Activated gamma-delta T cell treated with Interleukin-2 at 50 U/mL for 16 hours (primary cell): Measurements from ENCODE around the gene FHL3.

Source experiments
- DNase-seq: peaks from one replicate; pipeline ENCODE4 v3.0.0-alpha.2; 2020

Gene FHL3

DNA sequence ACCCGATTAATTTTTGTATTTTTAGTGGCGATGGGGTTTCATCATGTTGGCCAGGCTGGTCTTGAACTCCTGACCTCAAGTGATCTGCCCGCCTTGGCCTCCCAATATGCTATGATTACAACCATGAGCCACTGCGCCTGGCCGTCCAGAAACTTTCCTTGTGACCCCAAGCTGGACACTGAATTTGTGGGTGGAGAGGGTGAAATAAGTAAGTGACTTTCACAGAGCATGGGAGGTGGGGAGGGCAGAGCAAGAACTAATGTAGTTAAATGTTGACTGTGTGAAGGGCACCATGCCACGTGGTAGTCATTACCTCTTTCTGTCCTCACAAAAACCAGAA, 4.5 kb upstream of the FHL3 start:
- DNase-seq: no peak

DNA sequence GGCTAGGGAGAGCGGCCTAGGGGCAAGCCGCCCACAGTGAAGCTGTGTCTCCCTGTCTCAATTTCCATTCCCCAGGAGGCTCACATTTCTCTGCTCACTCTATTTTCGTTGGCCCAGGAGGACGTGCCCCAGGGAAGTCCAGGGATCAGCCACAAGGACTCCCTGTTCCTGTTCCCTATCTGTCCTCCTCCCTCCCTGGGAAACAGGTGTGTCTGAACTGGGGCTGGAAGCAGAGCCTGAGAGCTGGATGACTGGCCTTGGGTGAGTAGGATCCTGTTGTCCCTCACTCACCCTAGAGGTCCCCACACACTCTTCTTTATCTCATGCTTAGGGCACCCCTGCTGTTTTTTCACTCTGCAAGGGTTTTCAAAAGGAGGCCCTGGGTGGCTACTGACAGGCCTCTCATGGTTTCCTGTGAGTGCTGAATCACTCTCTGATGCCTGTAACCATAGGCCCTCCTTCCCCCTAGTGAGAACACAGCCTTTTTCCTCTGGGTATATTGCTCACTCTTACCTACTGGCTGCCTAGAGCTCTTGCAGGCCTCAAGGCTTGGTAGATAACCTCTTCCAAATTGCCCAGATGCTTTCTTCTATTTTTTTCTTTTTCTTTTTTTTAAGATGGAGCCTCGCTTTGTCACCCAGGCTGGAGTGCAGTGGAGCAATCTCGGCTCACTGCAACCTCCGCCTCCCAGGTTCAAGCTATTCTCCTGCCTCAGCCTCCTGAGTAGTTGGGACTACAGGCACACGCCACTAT, 4.0 kb upstream of the FHL3 start:
- peak; percentile 70 for DNase-seq

DNA sequence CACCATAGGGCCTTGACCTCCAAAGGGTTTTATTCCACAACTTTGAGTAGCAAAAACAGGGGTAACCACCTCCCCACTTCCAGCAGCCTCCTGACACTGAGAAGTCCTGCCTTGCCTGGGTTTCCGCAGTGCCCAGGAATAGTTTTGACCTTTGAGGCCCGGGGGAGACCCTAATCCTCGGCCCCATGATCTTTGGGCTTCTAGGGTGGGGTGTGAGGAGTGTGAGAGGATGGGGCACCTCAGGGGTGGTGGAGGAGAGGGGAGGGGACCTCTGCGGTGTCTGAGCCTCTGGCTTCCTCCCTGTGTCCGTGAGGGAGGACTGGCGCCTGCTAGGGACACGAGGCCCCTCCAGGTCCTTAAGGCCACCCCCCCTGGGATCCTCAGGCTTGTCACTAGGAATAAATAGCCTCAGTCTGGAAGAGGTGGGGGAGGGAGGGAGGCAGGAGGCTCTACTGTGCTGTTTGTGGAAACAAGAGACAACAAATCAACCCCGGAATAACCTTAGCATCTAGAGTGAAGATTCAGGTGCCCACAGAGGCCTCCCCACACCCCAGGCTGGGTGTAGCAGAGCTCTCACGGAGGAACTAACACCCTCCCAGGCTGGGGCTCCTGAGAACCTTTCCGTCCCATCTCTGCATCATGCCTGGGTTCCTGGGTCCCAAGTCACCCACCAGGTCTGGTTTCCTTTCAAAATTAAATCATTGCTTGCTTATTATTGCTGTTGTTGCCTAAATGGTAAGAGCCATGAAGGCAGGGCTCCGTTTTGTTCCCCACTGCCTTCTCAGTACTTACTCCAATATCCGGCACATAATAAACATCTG, 904 bp upstream of the FHL3 start:
- DNase-seq: no peak

DNA sequence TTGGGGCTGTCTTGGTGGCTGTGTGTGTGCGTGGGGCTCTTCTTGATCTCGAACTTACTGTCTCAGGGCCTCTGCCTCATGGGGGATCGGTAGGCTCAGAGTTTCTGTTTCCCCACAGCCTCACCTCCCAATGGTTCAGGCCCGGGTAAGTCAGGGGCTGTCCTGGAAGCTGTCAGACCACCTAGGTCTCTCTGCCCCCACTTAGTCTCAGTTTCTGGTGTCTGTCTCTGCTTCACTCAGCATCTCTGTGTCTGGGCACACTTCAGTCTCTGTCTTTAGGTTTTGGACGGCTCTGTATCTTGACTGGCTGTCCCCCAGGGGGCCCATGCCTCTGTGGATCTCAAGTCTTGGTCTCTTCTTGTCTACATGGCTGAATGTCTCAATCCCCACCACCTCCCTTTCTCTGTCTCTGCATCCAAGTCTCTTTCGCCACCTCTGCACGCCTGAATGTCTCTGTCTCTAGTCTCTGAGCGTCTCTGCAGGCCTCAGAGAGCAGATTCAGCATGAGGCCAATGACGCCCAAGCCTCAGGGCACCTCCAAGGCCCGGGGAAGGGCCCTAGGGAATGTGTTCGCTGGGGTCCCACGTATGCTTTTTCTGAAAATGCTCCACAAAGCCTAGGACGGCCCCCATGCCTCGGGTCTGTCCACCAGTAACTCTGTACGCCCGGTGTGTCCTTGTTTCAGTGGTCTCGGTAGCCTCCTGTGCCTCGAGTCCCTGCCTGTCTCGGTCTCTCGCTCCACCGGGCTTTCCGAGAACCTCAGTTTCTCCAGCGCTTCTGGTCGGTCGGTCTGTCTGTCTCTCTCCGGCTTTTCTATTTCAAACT, 818 bp downstream of the FHL3 start:
- DNase-seq: no peak

DNA sequence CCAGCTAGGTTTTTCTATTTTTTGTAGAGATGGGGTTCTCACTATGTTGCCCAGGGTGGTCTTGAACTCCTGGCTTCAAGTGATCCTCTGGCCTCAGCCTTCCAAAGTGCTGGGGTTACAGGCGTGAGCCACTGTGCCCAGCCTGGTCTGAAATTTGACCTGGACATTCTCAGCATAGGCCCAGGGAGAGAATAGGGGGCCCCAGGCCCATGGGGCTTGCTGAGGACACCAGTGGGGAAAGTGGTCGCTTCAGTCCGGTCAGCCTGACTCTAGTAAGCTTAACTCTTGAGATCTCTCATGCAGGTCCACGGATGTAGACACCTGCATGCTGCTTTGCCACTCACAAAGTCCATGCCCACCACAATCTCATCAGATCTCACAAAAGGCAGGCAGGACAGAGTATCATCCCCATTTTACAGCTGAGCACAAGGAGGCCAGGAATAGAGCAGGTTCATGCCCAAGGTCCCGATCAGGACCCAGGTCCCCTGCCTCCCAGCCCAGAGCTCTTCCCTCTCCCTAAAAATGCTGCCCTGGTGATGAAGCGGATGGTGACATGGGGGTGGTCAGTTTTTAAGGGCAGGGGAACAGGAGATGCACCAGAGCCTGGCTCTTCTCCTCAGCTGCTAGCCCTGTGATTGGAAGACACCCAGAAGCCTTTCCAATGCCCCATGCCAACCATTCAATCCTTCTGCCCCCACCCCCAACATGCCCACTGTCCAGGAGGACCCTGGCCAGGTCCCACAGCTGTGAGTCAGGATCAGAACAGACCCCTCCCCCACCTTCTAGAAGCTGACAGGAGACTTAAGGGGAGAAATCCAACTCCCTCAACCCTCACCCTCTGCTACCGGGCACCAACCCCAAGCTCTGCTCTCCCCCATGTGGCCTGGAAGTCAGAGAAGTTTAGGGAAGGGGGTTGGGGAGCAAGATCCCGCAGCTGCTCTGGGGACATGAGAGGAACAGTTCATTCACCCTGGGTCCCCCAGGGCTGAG, 1.8 kb downstream of the FHL3 start:
- DNase-seq: no peak

DNA sequence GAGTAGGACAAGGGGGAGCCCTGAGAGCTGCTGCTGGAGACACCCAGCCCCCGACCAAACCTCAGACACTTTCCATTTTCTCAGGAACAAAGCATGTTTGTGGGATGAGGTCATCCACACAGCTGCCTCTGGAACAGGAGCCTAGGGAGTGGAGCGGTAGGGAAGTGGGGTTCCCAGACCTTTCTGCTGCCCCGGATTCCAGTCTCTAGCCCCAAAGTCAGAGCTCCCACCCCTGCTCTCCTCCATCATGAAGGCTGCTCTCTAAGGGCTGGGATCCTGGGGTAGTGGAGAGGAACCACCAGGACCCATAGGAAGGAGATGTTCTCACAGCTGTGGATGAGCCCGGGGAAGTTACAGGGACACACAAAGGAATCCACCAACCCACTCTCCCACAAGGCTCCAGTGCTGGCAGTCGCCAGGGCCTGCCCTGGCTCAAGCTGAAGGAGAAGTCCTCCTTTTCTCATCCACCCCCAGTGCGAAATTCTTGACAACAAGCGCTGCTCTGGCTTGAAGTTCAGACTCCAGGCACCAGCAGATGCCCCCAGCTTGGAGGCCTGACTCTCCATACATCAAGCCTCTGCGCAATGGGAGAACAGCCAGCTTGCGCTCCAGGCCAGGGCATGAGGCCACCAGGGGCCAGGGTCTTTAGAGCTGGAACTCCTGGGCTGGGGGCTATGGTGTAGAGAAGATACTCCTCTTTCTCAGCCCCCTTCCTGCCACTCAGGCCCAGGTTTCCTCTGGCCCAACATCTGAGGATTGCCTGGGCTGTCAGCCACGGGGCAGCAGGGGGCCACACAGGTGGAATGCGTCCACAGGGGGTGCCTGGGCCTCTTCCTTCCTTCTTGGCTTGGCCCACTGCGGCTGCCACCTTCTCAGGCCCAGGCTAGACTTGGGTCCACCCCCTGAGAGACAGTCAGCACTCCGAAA, 4.5 kb downstream of the FHL3 start:
- no peak for DNase-seq

DNA sequence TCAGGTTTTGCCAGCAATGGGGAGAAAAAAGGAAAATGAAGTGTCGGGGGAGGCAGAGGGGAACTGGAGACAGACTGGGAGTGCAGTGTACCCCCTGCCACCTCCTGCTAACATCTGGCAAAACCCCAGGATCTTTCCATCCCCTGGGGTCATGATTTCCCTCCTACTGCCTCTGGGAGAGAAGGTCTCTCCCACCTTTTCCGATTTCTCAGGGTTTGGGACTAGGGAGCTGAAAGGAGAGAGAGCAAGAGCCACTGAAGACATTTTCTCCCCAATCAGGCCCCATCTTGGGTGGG, 5.1 kb downstream of the FHL3 start:
- DNase-seq: no peak

DNA sequence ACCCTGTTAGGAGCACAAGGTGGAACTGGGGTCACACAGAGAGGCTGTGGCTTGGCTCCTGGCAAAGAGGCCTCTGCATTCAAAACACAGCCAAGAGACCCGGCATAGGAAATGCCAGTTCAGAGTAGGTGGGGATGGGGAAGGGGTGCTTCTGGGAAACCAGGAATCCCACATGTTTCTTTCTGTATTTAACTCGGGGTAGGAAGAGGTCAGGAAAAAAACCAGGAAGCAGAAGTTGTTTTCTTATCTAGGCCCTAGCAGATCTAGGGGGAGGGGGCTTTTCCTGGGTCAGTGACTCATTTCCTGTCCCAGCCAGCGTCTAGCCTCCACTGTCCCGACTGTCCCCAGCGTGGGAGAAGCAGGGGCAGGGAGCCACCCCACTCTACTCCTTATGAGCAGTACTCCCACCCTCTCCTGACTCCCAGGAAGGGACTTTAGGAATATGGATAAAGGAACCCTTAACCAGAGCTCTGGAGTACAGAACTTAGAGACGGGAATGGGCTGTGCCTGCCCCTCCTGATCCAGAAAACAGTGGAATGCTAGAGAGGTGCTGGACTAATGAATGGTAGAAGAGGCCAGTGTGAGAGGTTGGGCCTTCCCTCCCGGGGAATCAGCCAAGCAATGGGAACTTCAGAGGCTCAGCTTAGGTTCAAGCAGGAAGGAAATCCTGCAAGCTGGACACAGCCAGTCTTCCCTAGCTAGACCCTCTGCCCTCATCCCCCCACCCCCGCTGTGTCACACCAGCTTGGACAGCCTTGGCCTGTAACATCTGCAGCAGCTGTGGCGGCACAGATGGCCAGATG, 5.7 kb downstream of the FHL3 start:
- DNase-seq: no peak

DNA sequence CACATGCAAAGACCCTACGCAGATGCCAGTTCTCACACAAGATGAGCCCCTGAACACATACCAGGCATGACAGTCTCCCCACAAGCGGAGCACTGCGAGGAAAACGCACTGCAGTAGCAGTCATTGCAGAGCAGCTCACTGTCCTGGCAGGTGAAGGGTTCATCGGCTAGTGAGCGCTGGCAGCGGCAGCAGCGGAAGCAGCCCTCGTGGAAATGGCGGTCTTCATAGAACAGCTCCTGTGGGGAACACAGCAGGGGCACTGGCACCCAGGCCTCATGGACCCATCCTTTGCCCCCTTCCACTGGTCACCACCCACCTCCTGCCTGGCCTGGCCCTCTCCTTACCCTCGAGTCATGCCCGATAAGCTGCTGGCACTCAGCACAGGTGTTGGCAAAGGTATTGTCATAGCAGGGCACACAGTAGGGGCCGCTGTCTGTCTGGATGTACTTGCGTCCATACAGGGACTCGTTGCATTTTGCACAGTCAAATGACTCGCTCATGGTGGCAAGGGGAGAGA, 6.3 kb downstream of the FHL3 start:
- DNase-seq: no peak

DNA sequence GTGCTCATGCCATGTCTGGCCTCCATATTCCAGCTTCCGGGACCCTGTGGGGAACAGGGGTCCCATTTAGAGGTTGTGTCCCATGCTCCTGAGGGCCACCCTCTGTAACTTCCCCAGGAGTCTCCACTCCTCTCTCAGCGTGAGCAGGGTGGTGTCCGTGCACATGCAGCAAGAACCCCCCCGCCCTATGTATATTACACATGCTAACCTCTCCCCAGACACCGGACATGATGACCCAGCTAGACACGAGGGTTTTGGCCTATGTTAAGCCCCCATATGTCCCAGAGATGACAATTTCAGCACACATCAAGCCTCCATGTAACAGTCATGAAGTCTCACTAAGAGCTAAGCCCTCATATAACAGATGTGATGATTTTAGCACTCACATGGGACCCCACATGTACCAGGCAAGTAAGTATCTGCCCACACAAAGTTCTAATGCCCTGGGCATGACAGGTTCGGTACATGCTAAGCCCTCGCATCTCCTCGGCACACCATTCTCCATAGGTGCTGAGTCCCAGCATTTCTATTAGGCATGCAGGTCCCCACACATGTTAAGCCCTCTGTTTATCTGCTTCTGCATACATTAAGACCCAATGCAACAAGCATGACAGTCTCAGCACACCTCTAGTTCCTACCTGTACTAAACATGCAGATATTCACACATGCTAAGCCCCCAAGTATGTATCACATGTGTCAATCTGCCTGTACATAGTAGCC, 7.1 kb downstream of the FHL3 start:
- no peak for DNase-seq

DNA sequence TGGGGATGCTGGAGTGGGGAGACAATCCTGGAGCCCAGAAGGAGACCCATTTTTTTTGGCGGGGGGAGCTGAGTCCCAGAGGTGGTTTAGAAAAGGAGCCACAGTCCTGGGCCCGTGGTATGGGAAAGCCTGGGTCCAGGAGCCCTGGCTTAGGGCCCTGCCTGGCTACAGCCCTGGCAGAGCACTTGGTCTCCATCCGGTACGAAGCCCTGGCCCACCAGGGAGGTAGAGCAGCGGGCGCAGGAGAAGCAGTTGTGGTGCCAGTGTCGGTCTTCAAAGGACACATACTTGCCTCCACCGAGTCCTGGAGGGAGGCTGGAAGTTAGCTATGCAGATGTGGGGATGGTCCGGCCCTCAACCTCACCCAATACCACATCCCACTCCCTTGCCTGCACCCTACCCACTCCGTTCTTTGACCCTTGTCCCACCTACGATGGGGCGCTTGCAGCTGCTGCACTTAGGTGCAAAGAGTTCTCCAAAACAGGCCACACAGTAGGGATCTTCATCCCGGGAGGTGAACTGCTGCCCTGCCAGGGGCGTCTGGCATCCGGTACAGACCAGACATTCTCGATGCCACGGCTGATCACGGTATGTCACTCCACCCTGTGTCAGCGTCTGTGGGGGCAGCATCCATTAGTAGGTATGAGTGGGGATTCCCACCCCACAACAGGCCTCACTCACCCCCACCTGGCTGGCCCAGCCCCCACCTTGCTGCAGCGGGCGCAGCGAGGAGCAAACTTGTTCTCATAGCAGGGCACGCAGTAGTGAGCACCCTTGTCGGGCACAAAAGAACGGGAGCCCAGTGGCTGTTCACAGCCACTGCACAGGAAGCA, 7.8 kb downstream of the FHL3 start:
- no peak for DNase-seq

DNA sequence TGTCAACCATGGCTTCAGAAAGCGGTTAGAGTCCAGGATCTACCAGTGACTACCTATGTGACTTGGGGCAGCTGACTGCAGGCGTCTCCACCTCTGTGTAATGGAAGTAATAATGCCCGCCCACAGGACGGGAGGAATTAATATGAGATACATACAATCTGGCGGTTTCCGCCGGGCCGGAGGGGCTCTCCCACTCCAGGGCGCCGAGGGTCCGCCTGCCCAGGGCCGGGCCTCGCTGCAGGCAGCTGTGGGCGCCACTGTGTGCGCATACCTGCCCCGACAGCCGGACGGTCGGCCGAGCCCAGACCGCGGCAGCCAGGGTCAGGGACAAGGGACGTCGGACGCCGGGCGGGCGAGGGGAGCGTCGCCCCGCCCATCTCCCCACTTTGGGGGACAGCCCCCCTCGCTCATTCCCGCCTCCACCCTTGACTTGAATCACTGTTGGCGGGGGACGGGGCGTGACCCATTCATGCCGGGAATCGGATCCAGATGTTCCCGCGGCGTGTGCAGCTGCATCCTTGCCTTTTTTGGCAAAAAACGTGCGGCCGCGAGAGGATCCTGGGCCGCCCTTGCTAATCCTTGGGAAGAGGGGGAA, 9.5 kb downstream of the FHL3 start:
- DNase-seq: no peak

DNA sequence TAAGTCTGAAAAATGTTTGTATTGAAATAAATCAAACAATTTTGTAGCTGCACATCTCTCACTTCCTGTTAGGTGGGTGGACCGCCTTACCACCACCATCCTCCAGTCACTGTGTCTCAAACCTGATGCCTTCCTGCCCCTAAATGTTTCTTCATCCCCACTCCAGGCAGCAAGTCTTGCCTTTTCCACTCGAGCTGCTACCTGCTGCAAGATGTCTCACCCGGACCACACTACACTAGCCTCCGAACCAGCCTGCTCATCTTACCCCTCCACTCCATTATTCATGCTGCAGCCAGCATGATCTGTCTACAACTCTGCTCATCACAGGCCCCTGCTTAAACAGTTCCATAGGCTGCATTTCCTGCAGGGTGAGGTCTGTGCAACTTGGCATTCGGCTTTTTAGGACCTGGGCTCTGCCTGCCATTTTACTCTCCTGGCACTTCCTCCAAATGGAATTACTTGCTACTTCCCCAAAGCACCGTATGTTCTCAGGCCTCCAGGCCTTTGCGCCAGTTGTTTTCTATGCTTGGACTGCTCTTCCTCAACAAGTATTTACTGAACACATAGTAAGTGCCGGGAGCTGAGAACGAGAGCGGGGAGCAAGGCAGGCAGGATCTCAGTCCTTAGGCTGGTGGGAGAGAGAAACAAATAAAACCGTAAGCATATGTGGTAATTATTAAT, 10.3 kb downstream of the FHL3 start:
- no peak for DNase-seq

DNA sequence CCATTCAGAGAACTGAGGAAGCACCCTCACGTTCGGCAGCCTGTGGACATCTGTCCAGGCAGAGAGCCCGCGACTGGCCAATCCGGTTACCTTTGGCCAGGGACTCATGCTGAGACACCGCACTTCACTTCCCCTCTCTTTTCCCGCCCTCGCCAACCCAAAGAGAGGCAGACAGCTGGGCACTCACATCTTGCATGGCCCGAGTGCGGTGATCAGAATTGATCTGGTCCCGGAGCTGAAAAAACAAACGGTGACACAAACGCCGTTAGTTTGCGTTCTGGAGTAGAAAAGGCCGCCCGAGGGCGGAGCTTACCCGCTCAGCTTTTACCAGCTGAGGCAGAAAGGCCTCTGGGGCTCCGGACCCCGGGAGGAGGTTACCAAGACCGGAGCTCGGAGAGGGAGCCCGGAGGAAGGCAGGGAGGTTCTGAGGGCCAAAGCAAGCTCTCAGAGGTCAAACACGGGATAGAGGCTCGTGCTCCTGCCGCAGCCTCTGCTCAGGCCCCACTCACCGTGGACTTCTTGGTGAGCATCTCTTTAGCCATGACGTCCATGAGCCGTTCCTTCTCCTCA, 15.9 kb downstream of the FHL3 start:
- DNase-seq: no peak

DNA sequence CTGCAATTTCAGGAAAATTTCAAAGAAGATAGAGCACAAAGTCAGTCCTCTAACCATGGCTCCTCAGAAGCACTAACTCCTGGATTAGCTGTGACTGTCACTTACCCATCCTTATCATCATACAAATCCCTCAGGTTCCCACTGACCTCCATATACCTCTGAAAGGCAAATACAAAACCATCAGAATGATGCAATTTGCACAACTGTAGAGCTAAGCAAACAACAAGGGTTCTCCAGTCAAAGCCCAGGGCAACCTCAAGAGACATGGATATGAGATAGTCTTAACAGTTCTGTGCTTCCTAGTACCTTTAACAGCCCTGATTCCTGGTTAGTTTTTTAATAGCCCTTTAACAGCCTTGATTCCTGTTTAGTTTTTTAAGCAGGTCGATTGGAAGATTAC, 17.6 kb downstream of the FHL3 start:
- no peak for DNase-seq

DNA sequence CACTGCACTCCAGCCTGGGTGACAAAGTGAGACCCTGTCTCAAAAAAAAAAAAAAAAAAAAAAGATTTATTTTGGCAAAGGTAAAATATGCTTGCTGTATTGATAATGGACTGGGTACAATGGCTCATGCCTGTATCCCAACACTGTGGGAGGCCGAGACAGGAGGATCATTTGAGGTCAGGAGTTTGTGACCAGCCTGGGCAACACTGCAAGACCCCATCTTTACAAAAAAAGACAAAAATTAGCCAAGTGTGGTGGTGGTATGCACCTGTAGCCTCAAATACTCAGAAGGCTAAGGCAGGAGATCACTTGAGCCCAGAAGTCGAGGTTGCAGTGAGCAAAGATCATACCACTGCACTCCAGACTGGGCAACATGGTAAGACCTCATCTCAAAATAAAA, 21.8 kb downstream of the FHL3 start:
- no peak for DNase-seq

DNA sequence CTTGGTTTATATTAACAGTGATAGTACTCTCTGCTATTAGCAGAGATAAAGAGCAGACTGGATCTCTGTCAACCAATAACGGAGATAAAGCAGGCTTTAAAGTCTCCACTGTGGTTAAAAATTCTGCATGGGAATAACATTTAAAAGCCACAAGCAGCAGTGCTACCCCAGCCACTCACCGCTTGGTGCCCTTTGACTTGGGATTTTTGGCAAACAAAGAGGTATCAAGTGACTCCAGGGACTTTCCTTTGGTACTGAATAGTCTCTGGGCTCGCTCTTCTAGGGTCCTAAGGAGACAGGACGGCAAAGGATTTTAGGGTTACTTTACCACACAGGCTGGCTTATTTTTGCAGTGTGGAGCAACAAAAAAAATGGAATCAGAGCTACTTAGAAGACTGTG, 26.8 kb downstream of the FHL3 start:
- no peak for DNase-seq
